ENCODE measurements around the gene CDK14.
A peak's percentile ranks its signal among the peaks of the same experiment; 100 is the strongest.

CDK14 gene

GRCh38 chr7:91127325-91127724, 531.2 kb downstream of the CDK14 start:
- no peaks in the 10 kb centered on the region for H3K79me2 ChIP-seq (ENCODE audit: insufficient read depth, low read length)
- H3F3A ChIP-seq (ENCODE audit: low read depth) = no peaks in the 10 kb centered on the region
- no peak overlapping the region for H3K4me3 ChIP-seq (ENCODE audit: low read length, poor library complexity, severe bottlenecking)
- no peaks in the 10 kb centered on the region for H3K9me3 ChIP-seq (ENCODE audit: insufficient read depth, low read depth, low read length)
- no peaks in the 10 kb centered on the region for H3K27me3 ChIP-seq (ENCODE audit: insufficient read depth, low read length, poor library complexity, severe bottlenecking)
- no peak overlapping the region for H2AFZ ChIP-seq (ENCODE audit: low read length)
- H3K9me2 ChIP-seq (replicated peaks; ENCODE audit: low read depth, low read length) = no peaks in the 10 kb centered on the region
- H3K36me3 ChIP-seq (ENCODE audit: insufficient read depth, low read length) = no peaks in the 10 kb centered on the region
- H3K9ac ChIP-seq (ENCODE audit: low read depth, low read length, poor library complexity, severe bottlenecking) = no peak overlapping the region
- TF ChIP-seq EZH2phosphoT487 (IDR thresholded peaks at IDR 0.05; ENCODE audit: borderline replicate concordance) = no peak
- no peak for TF ChIP-seq CTCF (conservative IDR thresholded peaks at IDR 0.05; ENCODE audit: low read length)
- H4K20me1 ChIP-seq (ENCODE audit: insufficient read depth, low read length, poor library complexity, severe bottlenecking) = no peaks in the 10 kb centered on the region
- no peak overlapping the region for H3K4me2 ChIP-seq (ENCODE audit: low read depth, low read length, poor library complexity, severe bottlenecking)
- no peaks in the 10 kb centered on the region for H3K4me1 ChIP-seq (ENCODE audit: insufficient read depth, low read length, poor library complexity, severe bottlenecking)

- Histone ChIP-seq H3K4me2 (ENCODE audit: low read depth, low read length, poor library complexity, severe bottlenecking) (no peak overlapping the region), H3K36me3 (ENCODE audit: insufficient read depth, low read length) (no peaks in the 10 kb centered on the region)
- TF ChIP-seq EZH2phosphoT487 (IDR thresholded peaks at IDR 0.05; ENCODE audit: borderline replicate concordance) = no peak
- no peak for TF ChIP-seq CTCF (conservative IDR thresholded peaks at IDR 0.05; ENCODE audit: low read length)
These were observed 531.8 kb downstream of the CDK14 start for GRCh38 chr7:91127959-91128358.

GRCh38 chr7:91128683-91129348, 532.7 kb downstream of the CDK14 start:
- H3K79me2 ChIP-seq (ENCODE audit: insufficient read depth, low read length) = no peaks in the 10 kb centered on the region
- peak overlapping the region; percentile 30; the same call in 1 of the 2 replicates for H2AFZ ChIP-seq (ENCODE audit: low read length)
- no peaks in the 10 kb centered on the region for H3K36me3 ChIP-seq (ENCODE audit: insufficient read depth, low read length)
- H3K4me1 ChIP-seq (ENCODE audit: insufficient read depth, low read length, poor library complexity, severe bottlenecking) = no peaks in the 10 kb centered on the region
- no peaks in the 10 kb centered on the region for H3K27me3 ChIP-seq (ENCODE audit: insufficient read depth, low read length, poor library complexity, severe bottlenecking)
- H3F3A ChIP-seq (ENCODE audit: low read depth) = no peaks in the 10 kb centered on the region
- H3K4me2 ChIP-seq (ENCODE audit: low read depth, low read length, poor library complexity, severe bottlenecking) = peak overlapping the region; percentile 10
- no peak overlapping the region for H3K9ac ChIP-seq (ENCODE audit: low read depth, low read length, poor library complexity, severe bottlenecking)
- H3K9me3 ChIP-seq (ENCODE audit: insufficient read depth, low read depth, low read length) = no peaks in the 10 kb centered on the region
- H3K9me2 ChIP-seq (replicated peaks; ENCODE audit: low read depth, low read length) = no peaks in the 10 kb centered on the region
- TF ChIP-seq EZH2phosphoT487 (IDR thresholded peaks at IDR 0.05; ENCODE audit: borderline replicate concordance) (no peak), CTCF (conservative IDR thresholded peaks at IDR 0.05; ENCODE audit: low read length) (no peak)
- no peak overlapping the region for H3K4me3 ChIP-seq (ENCODE audit: low read length, poor library complexity, severe bottlenecking)
- H4K20me1 ChIP-seq (ENCODE audit: insufficient read depth, low read length, poor library complexity, severe bottlenecking) = no peaks in the 10 kb centered on the region

More at GRCh38 chr7:91127959-91128358, 531.8 kb downstream of the CDK14 start:
- Histone ChIP-seq H3K27me3 (ENCODE audit: insufficient read depth, low read length, poor library complexity, severe bottlenecking) (no peaks in the 10 kb centered on the region), H3K4me3 (ENCODE audit: low read length, poor library complexity, severe bottlenecking) (no peak overlapping the region), H3K4me1 (ENCODE audit: insufficient read depth, low read length, poor library complexity, severe bottlenecking) (no peaks in the 10 kb centered on the region), H3K9me2 (replicated peaks; ENCODE audit: low read depth, low read length) (no peaks in the 10 kb centered on the region), H4K20me1 (ENCODE audit: insufficient read depth, low read length, poor library complexity, severe bottlenecking) (no peaks in the 10 kb centered on the region), H3F3A (ENCODE audit: low read depth) (no peaks in the 10 kb centered on the region), H3K9ac (ENCODE audit: low read depth, low read length, poor library complexity, severe bottlenecking) (no peak overlapping the region), H2AFZ (ENCODE audit: low read length) (no peak overlapping the region), H3K9me3 (ENCODE audit: insufficient read depth, low read depth, low read length) (no peaks in the 10 kb centered on the region), H3K79me2 (ENCODE audit: insufficient read depth, low read length) (no peaks in the 10 kb centered on the region)

Data from Loucy (cell line).